Cardiac fibroblast (primary cell): Measurements from ENCODE around the gene PLCD3.

Experiments used
- DNase-seq, 2 donors: peaks; one replicate each; pipeline versions ENCODE4 v3.0.0 to v3.0.0-alpha.2; 2010; ENCODE audit warnings: low read depth in 2 of 2
- H3K4me3 ChIP-seq, 2 donors: replicated peaks in 1 of 2; 1 replicate in 1 of 2; 2 replicates in 1 of 2; pipeline ENCODE4 v1.5.1; 2011; ENCODE audit warnings: low read depth in 2 of 2, low read length in 2 of 2, mild to moderate bottlenecking in 2 of 2, moderate library complexity in 1 of 2
- CTCF ChIP-seq: IDR thresholded peaks from one replicate; pipeline ENCODE4 v1.5.1; 2011; ENCODE audit warnings: low read depth, mild to moderate bottlenecking, low read length, inconsistent platforms

PLCD3 gene

GRCh38 chr17:45070001-45070400, 62.3 kb downstream of the PLCD3 start:
- DNase-seq = no peak
- no peak for TF ChIP-seq CTCF

GRCh38 chr17:45067637-45068036, 64.7 kb downstream of the PLCD3 start:
- no peak for TF ChIP-seq CTCF
- DNase-seq = no peak
- no peak overlapping the region for H3K4me3 ChIP-seq

More at GRCh38 chr17:45070001-45070400, 62.3 kb downstream of the PLCD3 start:
- H3K4me3 ChIP-seq = no peak overlapping the region

DNA sequence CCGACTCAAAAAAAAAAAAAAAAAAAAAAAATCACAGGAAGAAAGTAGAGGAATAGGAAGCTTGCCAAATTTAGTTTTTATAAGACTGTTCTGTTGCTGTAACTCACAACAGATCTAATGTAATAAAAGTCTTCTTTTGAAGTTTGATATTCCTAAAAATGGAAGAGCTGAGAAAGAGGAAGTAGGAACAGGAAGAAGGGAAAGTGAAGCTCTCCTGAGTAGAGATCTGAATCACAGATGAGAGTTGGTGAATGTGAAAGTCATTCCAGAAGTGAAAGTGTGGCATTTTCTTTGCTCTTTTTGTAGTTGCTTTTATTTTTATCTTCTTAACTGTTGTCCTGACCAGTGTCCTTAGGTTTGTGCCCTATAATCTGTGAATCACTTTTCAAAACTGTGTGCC, 69.1 kb downstream of the PLCD3 start:
- no peak for TF ChIP-seq CTCF
- no peak overlapping the region for H3K4me3 ChIP-seq
- no peak for DNase-seq

DNA sequence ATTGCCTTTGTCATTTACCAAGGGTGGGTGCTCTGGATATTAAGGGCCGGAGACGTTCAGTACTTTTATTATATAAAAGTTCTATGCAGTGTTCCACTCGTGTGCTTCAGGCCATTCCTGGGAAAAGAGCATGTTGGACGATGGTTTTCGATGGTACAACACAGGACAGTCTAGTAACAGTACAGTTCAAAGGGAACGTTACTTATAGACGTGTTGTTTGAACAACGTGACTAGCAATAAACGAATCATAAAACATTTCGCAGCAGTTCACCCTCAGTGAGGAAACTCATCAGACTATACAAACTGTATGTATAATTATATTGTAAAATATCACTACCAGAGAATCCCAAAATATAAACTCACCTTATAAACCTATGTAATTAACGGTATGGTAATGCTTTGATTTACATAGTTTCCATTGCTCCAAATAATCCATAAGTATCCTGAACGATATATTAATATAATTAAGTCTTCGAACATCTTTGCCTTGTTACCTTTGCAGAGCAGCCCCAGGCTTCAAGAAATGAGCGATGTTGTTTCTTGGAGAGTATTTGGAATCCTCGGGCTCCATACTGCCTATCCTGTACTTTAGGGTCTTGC, 70.6 kb downstream of the PLCD3 start:
- DNase-seq = no peak
- H3K4me3 ChIP-seq = peak overlapping the region; percentile 80 to 98
- TF ChIP-seq CTCF = no peak

GRCh38 chr17:45060797-45061605, 71.3 kb downstream of the PLCD3 start, which contains the start of gene NMT1:
Gene NMT1, plus strand, starts transcription at chr17:45061317. Its CDS starts 13 bp downstream, at chr17:45061330.
- peak within 1 kb of the TSS; percentile 80 to 98 for H3K4me3 ChIP-seq
- peak; percentile 100 for DNase-seq
- TF ChIP-seq CTCF = no peak

DNA sequence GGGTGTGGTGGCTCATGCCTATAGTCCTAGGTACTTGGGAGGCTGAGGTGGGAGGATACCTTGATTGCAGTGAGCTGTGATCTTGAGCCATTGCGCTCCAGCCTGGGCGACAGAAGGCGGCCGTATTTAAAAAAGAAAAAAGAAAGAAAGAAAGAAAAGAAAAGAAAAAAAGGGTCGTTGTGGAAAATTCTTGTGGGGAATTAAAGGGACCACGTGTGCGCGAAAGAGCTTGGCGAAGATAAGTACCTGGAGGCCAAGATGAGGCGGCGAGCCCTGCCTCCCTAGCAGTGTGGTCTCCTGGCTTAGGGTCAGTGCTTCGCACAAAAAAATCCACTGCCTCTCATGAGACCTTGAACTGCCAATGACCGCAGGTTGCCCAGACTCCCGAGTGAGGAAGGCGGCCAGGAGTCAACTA, 71.9 kb downstream of the PLCD3 start:
- no peak for TF ChIP-seq CTCF
- H3K4me3 ChIP-seq = peak overlapping the region; percentile 75 to 98
- DNase-seq = no peak
